ENCODE results near the gene TUBA3D.
"Not testable (repeated sequence)": the region's sequence is repeated elsewhere in the genome, so short reads cannot be mapped to it uniquely, and the experiment has no call there.

Gene TUBA3D

GRCh38 chr2:131516011-131516410 is 40.1 kb downstream of the TUBA3D start:
- no peak for TF ChIP-seq CTCF (conservative IDR thresholded peaks at IDR 0.05)
- no peak overlapping the region for H3K27ac ChIP-seq

- H3K27ac ChIP-seq: not testable (repeated sequence)
- TF ChIP-seq CTCF (conservative IDR thresholded peaks at IDR 0.05): peak; percentile 41
Measured at GRCh38 chr2:131516621-131517020, 40.7 kb downstream of the TUBA3D start.

GRCh38 chr2:131517106-131517831 is 41.4 kb downstream of the TUBA3D start:
- TF ChIP-seq CTCF (conservative IDR thresholded peaks at IDR 0.05): no peak
- H3K27ac ChIP-seq: no peak overlapping the region

GRCh38 chr2:131517856-131518255 is 41.9 kb downstream of the TUBA3D start:
- H3K27ac ChIP-seq: not testable (repeated sequence)

GRCh38 chr2:131518531-131518930 is 42.6 kb downstream of the TUBA3D start:
- not testable (repeated sequence) for H3K27ac ChIP-seq

GRCh38 chr2:131519466-131519865 is 43.5 kb downstream of the TUBA3D start:
- H3K27ac ChIP-seq: no peak overlapping the region
- TF ChIP-seq CTCF (conservative IDR thresholded peaks at IDR 0.05): no peak

- not testable (repeated sequence) for H3K27ac ChIP-seq
Measured at GRCh38 chr2:131519871-131520470, 44.1 kb downstream of the TUBA3D start.

- H3K27ac ChIP-seq: no peak overlapping the region
- TF ChIP-seq CTCF (conservative IDR thresholded peaks at IDR 0.05): no peak
Measured at GRCh38 chr2:131520526-131520925, 44.6 kb downstream of the TUBA3D start.

GRCh38 chr2:131521524-131521923 is 45.6 kb downstream of the TUBA3D start:
- H3K27ac ChIP-seq: not testable (repeated sequence)
